Large intestine (tissue), 3 donors: Measurements from ENCODE around the gene ATRN. TPM values are rescaled to one million over a fixed set of nuclear protein-coding genes. Genes with fewer than 3 reads are reported as not detected.

Source experiments
- DNase-seq, 2 donors: peaks; one replicate each; pipeline versions ENCODE4 v3.0.0 to v3.0.0-alpha.2; 2013
- H3K27ac ChIP-seq: one replicate; pipeline ENCODE4 v1.5.1; 2013; ENCODE audit warnings: low read length
- H3K27me3 ChIP-seq: 2 replicates; pipeline ENCODE4 v1.6.1; 2013; ENCODE audit warnings: low read length; ENCODE audit not compliant: control insufficient read depth, insufficient read depth
- H3K36me3 ChIP-seq: 2 replicates; pipeline ENCODE4 v1.6.1; 2013; ENCODE audit warnings: low read length; ENCODE audit not compliant: control insufficient read depth, insufficient read depth
- H3K4me1 ChIP-seq: one replicate; pipeline ENCODE4 v1.6.1; 2013; ENCODE audit warnings: low read length; ENCODE audit not compliant: control insufficient read depth, insufficient read depth
- H3K4me3 ChIP-seq: one replicate; pipeline ENCODE4 v1.5.1; 2013; ENCODE audit warnings: low read length
- H3K9me3 ChIP-seq: one replicate; pipeline ENCODE4 v1.6.1; 2013; ENCODE audit warnings: mild to moderate bottlenecking, low read depth, low read length, moderate library complexity; ENCODE audit not compliant: control insufficient read depth
- WGBS: methylation state at CpG from one replicate; pipeline ENCODE4 v1.1.5; 2013; ENCODE audit warnings: low lambda C conversion rate; ENCODE audit not compliant: insufficient coverage; 5-methylcytosine and 5-hydroxymethylcytosine counted together
- polyA plus RNA-seq: library from polyadenylated mRNA; unstranded; fragments of 120-200 nt; gene quantifications from one replicate; pipeline ENCODE4 v1.2.1, GENCODE V29; 2013

The ATRN gene
- polyA plus RNA-seq, 1 donor, result 89.2 TPM

DNA sequence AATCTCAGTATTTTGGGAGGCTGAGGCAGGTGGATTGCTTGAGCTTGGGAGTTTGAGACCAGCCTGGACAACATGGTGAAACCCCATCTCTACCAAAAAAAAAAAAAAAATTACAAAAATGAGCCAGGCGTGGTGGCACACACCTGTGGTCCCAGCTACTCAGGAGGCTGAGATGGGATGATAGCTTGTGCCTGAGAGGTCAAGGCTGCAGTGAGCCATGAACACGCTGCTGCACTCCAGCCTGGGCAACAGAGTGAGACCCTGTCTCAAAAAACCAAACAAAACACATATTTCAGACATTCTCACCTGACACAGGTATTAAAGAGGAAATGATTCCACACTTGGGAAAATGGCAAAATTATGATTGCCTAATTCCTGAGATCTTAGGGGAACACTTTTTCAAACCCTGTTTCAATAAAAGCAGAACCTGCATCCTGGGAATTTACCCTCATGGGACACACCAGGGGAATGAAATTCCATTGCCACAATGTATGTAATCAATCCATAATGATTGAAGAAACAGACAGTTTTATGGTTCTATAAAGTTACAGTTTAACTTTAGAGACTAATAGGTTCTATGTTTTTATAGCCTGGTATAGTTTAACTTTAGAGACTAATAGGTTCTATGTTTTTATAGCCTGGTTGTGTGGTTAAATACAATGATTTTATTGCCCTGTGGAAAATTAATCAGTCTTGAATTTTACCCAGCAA, 33.8 kb upstream of the ATRN start:
- WGBS, result no CpG with 5 or more reads among the region's 2 CpGs
- Histone ChIP-seq H3K27ac (no peak overlapping the region), H3K4me3 (no peak overlapping the region), H3K9me3 (peaks cover 14% of the 10 kb centered on the region), H3K36me3 (no peaks in the 10 kb centered on the region), H3K27me3 (no peaks in the 10 kb centered on the region), H3K4me1 (peaks cover 6% of the 10 kb centered on the region)
- peak in 1 of 2 donors; percentile 89 for DNase-seq

DNA sequence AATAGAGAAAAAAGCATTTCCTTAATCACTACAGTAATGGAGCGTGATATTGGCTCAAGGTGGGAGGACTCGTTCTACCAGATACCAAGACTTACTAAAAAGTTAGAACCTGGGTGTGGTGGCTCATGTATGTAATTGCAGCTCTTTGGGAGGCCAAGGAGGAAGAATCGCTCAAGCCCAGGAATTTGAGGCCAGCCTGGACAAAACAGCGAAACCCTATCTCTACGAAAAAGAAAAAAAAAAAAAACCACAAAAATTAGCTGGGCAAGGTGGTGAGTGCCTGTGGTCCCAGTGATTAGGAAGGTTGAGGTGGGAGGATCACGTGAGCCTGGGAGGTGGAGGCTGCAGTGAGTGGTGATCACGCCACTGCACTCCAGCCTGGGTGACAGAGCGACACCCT, 24.0 kb upstream of the ATRN start:
- no peaks in the 10 kb centered on the region for H3K27me3 ChIP-seq
- no peaks in the 10 kb centered on the region for H3K9me3 ChIP-seq
- no peaks in the 10 kb centered on the region for H3K4me1 ChIP-seq
- no peaks in the 10 kb centered on the region for H3K36me3 ChIP-seq
- WGBS, result 100% methylated on average over 3 of the region's 8 CpGs
- DNase-seq, result no peak
- H3K27ac ChIP-seq, result no peak overlapping the region
- no peak overlapping the region for H3K4me3 ChIP-seq

DNA sequence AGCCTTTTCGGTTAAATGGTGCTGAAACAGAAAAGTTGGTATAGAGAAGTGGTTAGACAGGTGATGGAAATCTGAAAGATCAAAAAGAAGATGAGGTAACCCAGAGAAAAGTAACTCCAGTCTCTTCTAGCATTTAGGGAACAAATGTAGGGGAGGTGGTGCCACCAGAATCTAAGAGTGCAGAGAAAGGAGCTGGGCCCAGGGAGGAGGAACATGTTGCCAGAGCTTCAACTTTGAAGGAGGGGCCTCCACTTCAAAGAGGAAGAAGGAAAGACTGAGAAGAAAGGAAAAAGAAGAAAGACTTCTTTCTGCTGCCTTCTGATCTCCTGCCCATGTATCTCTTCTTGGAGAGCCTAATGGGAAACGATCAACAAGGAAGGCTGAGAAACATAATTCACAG, 23.5 kb upstream of the ATRN start:
- 85% methylated on average over 2 of the region's 2 CpGs for WGBS
- H3K4me3 ChIP-seq, result no peak overlapping the region
- no peaks in the 10 kb centered on the region for H3K36me3 ChIP-seq
- H3K9me3 ChIP-seq, result no peaks in the 10 kb centered on the region
- no peak overlapping the region for H3K27ac ChIP-seq
- DNase-seq, result no peak
- no peaks in the 10 kb centered on the region for H3K4me1 ChIP-seq
- H3K27me3 ChIP-seq, result no peaks in the 10 kb centered on the region

GRCh38 chr20:3449319-3449718, 21.5 kb upstream of the ATRN start:
- WGBS, result 67% methylated on average over 1 of the region's 1 CpG
- Histone ChIP-seq H3K9me3 (no peaks in the 10 kb centered on the region), H3K27me3 (no peaks in the 10 kb centered on the region), H3K27ac (no peak overlapping the region), H3K4me1 (no peaks in the 10 kb centered on the region), H3K36me3 (no peaks in the 10 kb centered on the region), H3K4me3 (no peak overlapping the region)
- DNase-seq, result no peak

DNA sequence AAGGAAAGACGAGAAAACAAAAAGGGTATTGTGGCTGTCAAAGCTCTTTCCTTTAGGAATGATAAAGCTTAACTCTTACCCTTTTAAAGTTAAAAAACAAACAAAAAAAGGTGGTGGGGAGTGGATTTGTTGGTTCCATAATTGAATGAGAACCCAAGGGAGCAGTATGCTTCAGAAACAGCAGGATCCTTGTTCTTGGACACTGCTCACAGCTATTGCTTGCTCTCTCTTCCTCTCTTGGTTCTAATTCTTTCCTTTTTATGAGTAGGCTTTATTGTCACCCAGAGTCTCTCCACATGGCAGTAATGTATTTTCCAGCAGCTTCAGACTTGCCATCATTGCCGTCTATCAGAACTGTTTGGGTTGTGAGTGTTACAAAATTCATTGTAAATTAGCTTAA, 18.7 kb upstream of the ATRN start:
- 78% methylated on average over 1 of the region's 2 CpGs for WGBS

DNA sequence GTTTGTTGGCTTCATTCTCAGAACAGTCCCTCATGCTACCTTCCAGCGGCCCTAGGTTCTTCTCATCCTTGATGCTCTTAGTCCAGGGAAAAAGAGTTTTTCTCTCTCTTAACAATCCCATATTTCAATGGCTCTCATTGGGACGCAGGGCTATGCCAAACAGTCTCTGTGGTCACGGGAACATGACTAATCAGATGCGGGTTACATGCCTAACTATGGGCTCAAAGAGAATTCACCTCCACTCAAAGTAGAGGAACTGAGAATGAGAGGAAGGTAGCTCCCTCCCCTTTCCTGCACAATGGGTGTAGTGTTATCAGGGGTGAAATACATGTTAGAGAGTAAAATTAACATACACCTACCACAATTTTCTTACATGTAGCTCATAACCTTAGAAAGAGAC, 18.1 kb upstream of the ATRN start:
- H3K4me3 ChIP-seq, result no peak overlapping the region
- H3K27me3 ChIP-seq, result no peaks in the 10 kb centered on the region
- H3K36me3 ChIP-seq, result no peaks in the 10 kb centered on the region
- no CpG with 5 or more reads among the region's 4 CpGs for WGBS
- no peaks in the 10 kb centered on the region for H3K9me3 ChIP-seq
- H3K27ac ChIP-seq, result no peak overlapping the region
- no peaks in the 10 kb centered on the region for H3K4me1 ChIP-seq
- DNase-seq, result no peak

More for the DNA sequence above, 18.7 kb upstream of the ATRN start:
- H3K27ac ChIP-seq, result no peak overlapping the region
- H3K27me3 ChIP-seq, result no peaks in the 10 kb centered on the region
- H3K9me3 ChIP-seq, result no peaks in the 10 kb centered on the region
- no peak overlapping the region for H3K4me3 ChIP-seq
- no peak for DNase-seq
- no peaks in the 10 kb centered on the region for H3K36me3 ChIP-seq
- no peaks in the 10 kb centered on the region for H3K4me1 ChIP-seq

GRCh38 chr20:3454831-3455230, 16.0 kb upstream of the ATRN start:
- Histone ChIP-seq H3K27me3 (no peaks in the 10 kb centered on the region), H3K4me3 (no peak overlapping the region), H3K36me3 (no peaks in the 10 kb centered on the region), H3K27ac (no peak overlapping the region), H3K9me3 (no peaks in the 10 kb centered on the region), H3K4me1 (peaks cover under 1% of the 10 kb centered on the region)
- no CpG with 5 or more reads among the region's 5 CpGs for WGBS
- no peak for DNase-seq

GRCh38 chr20:3456648-3457047, 14.2 kb upstream of the ATRN start:
- no peaks in the 10 kb centered on the region for H3K27me3 ChIP-seq

GRCh38 chr20:3459881-3460307, 10.9 kb upstream of the ATRN start:
- H3K4me1 ChIP-seq, result peaks cover 4% of the 10 kb centered on the region

More at GRCh38 chr20:3456648-3457047, 14.2 kb upstream of the ATRN start:
- DNase-seq, result no peak
- H3K4me3 ChIP-seq, result no peak overlapping the region
- H3K27ac ChIP-seq, result no peak overlapping the region
- no peaks in the 10 kb centered on the region for H3K9me3 ChIP-seq
- H3K4me1 ChIP-seq, result peaks cover 4% of the 10 kb centered on the region
- H3K36me3 ChIP-seq, result no peaks in the 10 kb centered on the region
- 100% methylated on average over 1 of the region's 4 CpGs for WGBS

DNA sequence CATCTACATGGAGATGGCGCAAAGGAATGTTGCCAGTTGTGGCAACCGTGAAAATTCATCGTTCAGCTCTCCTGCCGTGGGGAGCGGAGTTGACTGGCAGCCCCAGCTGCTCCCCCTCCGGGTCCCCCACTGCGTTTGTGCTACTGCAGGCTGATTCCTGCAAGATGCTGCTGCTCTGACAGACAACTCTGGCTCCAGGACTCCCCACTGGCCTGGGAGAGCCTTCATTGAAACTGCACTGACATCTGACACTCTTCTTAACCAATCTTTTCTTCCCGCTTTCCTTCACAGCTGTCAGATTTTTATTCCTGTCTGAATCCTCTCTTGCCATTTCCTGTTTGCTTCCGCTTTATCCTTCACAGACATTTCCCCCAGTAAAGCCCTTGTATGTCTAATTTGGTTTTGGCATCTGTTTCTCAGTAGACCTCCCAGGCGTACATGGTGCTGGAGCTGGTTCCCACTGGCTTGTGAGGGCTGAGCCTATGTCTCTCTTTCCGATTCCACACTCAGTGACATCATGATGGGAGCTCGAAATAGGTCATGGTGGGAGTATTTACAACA, 9.5 kb upstream of the ATRN start:
- no peak overlapping the region for H3K4me3 ChIP-seq
- no peaks in the 10 kb centered on the region for H3K27me3 ChIP-seq
- no peak overlapping the region for H3K27ac ChIP-seq
- no peaks in the 10 kb centered on the region for H3K36me3 ChIP-seq
- WGBS, result 76% methylated on average over 3 of the region's 12 CpGs
- H3K9me3 ChIP-seq, result no peaks in the 10 kb centered on the region
- peaks cover 4% of the 10 kb centered on the region for H3K4me1 ChIP-seq
- no peak for DNase-seq

More at GRCh38 chr20:3459881-3460307, 10.9 kb upstream of the ATRN start:
- WGBS, result no CpG with 5 or more reads among the region's 1 CpG
- Histone ChIP-seq H3K9me3 (no peaks in the 10 kb centered on the region), H3K27me3 (no peaks in the 10 kb centered on the region), H3K4me3 (no peak overlapping the region), H3K36me3 (no peaks in the 10 kb centered on the region), H3K27ac (no peak overlapping the region)
- no peak for DNase-seq
